Midbrain (tissue), 1 donor: ENCODE measurements around the gene FAM168A.

Experiments used
- DNase-seq: peaks from one replicate; lab custom pipeline; 2025; lab: John Stamatoyannopoulos, UW

Gene FAM168A

DNA sequence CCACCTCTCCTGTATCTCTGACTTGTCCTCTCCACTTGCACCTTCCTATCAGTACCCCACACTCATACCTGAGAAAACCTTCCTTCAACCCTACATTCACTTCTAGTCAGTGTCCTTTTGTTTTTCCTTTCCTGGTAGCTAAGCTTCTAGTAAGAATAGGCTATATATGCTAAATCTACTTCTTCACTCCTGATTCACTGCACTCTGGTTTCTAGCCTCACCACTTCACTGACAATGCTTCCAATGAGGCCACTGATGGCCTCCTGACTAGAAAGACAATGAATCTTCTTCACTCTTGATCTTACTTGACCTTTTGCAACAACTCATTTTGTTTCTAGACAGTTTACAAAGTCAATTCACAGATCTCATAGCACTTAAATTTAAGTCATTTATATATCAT is 169.7 kb downstream of the FAM168A start:
- no peak for DNase-seq

- DNase-seq: peak; percentile 18
These were observed 171.6 kb downstream of the FAM168A start for GRCh38 chr11:73426219-73426850.

- DNase-seq: no peak
These were observed 172.8 kb downstream of the FAM168A start for GRCh38 chr11:73425108-73425507.

- DNase-seq: no peak
These were observed 174.4 kb downstream of the FAM168A start for GRCh38 chr11:73423506-73423905.

DNA sequence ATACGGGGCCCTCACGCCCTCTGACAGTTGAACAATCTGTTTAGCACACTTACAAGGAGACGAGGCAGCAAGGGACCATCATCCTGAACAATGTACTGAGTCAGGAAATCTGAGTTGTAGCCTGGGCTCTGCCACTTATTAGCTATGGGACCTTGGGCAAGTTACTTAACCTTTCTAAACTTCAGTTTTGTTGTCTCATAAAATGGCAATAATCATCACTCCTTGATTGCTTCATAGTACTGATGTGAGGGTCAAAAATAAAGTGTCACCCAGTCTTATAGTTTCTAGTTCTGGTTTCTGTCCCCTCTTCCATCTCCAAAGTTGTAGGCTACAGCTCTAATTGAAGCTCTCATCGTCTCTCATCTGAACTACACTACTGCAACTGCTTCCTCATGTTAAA is 175.0 kb downstream of the FAM168A start:
- DNase-seq: no peak

DNA sequence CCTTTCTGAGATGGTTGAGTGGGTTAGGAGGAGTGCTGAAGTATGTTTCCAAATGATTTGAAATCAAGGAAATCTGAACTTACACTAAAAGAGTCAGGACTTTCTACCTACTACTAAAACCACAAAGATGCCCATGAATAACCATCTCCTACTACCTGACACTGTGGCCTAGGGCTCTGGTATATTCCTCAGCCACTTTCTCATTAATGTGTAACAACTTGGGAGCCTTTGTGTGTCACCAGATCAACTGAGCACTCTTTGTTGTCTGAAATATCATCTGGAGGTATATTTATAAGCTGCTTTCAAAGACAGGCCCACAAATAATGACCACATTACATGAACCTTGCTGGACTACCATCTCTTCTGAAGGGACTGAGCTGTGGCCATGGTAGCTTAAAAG is 177.8 kb downstream of the FAM168A start:
- no peak for DNase-seq

- DNase-seq: no peak
These were observed 181.1 kb downstream of the FAM168A start for GRCh38 chr11:73416786-73417185.

DNA sequence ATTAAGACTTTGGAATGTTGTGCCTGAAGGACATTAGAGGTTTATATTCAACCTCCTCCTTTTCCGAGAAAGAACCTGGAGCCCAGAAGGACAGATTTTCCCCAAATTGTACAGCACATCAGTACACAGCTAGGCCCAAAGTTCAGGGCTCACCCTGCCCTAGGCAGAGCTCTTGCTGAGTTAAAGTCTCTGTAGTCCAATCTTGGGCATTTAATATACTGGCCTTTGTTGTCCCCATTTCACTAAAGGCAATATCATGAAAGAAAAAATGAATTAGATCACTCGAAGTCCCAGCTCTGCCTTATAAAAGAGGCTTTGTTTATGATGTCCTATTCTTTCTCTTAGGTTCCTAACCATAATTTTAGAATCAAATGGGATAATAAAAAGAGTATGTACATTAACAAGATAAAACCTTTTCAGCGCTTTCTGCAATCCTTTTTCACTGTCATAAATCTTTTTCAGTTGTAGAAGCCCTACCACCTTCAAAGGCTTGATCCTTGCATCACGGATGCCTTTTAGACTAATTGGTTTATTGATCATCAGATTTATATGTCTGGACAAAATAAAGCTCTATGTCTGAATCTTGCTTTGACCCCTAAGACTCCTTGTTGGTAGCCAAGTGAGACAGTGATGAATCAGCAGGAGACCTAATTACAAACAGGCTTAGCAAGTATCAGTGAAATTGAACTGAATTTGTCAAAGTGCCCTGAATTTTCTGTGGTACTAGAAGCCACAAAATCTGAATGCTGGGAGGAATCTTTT is 181.9 kb downstream of the FAM168A start:
- no peak for DNase-seq

GRCh38 chr11:73414977-73415651 is 182.8 kb downstream of the FAM168A start:
- peak; percentile 56 for DNase-seq

- DNase-seq: no peak
These were observed 184.7 kb downstream of the FAM168A start for GRCh38 chr11:73413256-73413655.

DNA sequence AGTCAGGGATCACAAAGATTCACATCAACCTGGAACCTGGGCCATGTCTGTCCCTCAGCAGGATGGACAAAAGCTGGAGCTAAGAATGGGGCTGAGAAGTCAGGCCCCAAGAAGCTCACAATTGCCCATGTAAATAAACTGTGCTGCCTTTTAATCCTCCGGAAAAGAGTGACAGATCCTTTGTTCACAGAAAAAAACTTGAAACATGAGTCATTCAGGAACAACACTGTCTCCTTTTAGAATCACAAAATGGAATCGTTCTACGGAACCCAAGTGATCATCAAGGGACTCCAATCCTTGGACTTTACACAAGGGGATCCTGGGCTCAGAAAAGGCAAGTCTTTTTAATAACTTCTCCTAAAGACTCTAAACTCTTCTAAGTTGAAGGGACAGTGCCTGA is 185.6 kb downstream of the FAM168A start:
- no peak for DNase-seq

- no peak for DNase-seq
These were observed 186.9 kb downstream of the FAM168A start for GRCh38 chr11:73411031-73411430.

- DNase-seq: no peak
These were observed 187.3 kb downstream of the FAM168A start for GRCh38 chr11:73410627-73411026.

DNA sequence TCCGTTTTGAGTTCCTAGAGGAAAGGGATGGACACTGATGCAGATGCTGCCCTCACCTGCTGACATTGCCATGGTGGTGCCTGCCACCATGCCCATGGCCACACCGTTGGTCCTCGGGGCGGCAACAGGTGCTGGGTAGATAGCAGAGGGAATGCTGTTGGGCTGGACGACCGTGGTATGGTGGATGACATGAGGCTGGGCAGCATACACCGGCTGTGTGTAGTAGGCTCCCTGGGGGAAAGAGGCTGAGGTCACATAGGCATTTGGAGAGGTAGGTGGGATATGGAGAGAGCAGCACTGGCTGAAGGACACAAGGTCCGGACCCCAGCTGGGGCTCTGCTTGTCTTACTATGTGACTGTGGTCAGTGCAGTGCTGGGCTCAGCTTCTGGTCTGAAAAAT is 188.5 kb downstream of the FAM168A start:
- no peak for DNase-seq

DNA sequence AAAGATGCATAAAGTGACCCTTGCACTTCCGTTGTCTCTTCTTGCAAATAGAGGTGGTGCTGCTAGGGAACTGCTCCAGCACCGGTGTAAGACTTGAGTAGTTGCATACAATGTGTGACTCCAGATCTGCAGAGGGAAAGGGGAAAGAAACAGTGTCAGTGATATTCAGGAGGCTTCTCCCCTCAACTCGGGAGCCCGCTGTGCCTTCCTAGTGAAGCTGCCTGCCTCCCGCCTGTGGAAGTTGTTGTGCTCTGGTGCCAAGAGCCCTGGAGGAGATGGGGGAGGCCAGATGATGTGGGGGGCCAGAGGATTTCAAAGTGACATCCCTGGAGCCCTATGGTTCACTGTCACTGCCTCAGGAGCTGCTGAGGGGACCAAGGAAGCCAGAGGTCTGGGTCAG is 191.3 kb downstream of the FAM168A start:
- DNase-seq: no peak

DNA sequence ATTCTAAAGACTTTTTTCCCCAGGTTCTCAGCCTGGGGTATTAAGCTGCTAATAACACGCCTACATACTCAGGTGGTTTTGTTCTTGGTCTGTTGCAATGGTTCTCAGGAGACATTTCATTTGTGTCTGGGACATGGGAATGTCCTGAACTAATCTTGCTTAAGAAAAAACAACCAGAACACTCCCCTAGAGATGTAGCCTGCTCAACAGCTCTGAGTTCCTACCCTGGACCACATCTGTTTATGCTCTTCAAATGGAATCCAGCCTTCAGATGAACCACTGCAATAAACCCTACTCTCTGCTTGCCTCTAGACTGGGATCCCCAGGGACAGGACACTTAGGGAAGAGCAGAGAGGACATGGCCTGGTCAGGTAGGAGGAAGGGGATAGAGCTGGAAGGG is 191.8 kb downstream of the FAM168A start:
- no peak for DNase-seq

DNA sequence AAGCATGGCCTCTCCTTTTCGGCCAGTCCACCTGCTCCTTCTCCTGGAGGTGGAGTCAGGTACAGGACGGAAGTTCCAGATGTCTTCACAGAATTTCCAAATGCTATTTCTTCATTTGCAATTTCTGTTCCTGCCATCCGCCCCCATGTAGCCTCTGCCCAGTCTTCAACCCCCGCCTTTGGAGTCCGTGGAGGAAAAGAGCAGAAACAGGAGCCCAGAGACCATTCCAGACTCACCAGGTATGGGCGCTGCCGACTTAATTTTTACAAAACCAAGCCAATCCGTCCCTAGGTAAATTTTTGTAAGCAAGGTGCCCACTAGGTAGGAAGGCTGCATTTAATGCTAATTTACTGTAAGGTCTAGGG is 192.8 kb downstream of the FAM168A start:
- no peak for DNase-seq

GRCh38 chr11:73404506-73405145 is 193.3 kb downstream of the FAM168A start:
- no peak for DNase-seq

DNA sequence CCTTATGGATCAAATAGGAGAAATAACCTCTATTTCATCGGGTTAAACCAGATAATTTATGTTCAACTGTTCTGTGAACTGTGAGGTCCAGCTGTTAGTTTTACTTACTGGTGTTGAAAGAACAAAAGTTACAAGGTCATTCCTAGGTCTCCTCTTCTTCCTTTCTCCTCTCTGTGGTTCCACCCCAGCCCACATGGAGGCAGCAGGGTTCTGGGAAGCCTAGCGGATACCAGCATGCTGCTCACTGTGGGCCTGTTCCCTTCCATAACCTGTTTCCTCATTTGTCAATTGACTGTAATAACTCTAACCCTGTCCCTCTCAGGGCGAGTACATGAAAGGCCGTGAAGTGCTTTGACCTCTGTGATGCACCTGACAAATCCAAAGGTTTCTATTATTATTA is 193.9 kb downstream of the FAM168A start:
- DNase-seq: peak; percentile 74

- no peak for DNase-seq
These were observed 194.4 kb downstream of the FAM168A start for GRCh38 chr11:73403541-73403940.

DNA sequence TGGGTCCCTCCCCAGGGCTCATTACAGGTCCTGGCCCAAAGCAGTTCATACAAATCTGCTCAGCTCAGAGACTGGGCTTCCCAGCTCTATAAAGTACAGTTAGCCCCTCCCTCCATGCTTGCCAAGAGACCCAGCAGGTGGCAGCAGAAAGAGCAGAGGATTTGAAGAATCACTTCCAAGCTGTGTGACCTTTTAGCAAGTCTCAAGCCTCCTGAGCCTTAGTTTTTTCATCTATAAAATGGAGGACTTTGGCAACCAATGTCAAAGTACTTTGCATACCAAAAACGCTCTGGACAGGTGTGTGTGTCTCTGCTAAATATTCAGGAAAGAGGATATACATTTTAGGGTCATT is 195.1 kb downstream of the FAM168A start:
- no peak for DNase-seq

DNA sequence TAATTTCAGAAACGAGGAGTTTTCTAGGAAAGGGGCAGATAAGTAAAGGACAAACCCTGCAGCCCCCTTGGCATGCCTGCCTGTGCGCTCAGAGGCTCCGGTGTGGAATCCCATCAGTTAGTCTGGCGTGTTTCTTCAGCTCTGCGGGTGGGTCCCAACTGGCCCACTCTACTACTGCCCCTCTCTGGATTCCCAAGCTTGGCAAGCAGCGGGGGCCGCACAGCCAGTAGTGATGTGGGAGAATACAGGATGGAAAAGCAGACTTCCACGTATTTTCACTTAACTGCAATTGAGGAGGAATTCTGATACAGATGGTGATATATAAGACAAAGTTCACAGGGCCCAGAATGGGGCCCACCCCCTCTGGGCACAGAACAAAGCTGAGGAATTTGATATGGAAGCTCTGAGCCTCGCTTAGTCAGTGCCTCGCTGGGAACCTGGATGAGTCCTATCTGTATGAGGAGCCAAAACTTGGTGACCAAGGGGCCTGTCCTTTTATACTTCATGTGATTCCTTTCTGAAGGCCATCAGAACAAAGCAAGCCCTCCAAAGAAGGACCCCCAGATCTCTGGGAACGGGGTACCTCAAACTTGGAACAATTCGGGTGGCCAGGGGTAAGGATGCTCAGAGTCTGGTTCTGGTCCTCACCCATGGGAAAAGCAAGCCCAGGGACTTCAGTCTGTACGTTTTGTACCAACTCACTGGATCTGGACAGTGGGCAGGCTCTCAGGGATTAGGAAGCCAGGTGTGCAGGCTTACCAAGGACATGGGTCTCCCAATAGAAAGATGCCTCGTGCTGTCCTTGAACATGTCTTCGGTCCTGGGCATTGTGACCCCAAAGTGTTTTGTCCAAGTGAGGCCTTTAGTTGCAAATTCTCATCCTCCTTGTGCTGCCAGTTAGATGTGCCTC is 195.7 kb downstream of the FAM168A start:
- DNase-seq: no peak
